Measurements from ENCODE around the gene AMER2. TPM values are rescaled to one million over a fixed set of nuclear protein-coding genes. Genes with fewer than 3 reads are reported as not detected.

Gene AMER2
- total RNA-seq, 2 donors from 2014 or later = 0.18 to 0.34 TPM

DNA sequence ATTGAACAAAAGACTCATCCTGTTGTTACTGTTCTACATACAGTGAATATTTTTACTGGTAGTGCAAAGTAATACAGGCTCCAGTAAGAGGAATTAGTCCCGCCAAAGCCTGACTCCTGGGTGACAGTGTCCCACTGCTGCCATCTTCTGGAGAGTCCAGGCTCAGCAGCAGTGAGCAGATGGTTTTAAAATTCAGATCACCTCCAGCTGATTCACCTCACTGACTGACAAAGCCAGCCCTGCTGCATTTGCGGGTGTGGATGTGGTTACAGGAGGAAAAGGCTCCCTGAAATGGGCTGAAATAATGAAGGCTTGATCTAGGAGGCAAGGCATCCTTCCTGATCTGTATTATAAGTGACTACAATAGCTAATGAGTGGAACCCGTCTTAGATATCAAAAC is 57.9 kb downstream of the AMER2 start:
- no peak overlapping the region for H3K27ac ChIP-seq
- WGBS = 29% methylated on average over 3 of the region's 3 CpGs
- no peaks in the 10 kb centered on the region for H3K4me1 ChIP-seq (replicated peaks)
- H3K4me3 ChIP-seq = no peak overlapping the region
- no peaks in the 10 kb centered on the region for H3K9me3 ChIP-seq
- TF ChIP-seq, protein P1, sequence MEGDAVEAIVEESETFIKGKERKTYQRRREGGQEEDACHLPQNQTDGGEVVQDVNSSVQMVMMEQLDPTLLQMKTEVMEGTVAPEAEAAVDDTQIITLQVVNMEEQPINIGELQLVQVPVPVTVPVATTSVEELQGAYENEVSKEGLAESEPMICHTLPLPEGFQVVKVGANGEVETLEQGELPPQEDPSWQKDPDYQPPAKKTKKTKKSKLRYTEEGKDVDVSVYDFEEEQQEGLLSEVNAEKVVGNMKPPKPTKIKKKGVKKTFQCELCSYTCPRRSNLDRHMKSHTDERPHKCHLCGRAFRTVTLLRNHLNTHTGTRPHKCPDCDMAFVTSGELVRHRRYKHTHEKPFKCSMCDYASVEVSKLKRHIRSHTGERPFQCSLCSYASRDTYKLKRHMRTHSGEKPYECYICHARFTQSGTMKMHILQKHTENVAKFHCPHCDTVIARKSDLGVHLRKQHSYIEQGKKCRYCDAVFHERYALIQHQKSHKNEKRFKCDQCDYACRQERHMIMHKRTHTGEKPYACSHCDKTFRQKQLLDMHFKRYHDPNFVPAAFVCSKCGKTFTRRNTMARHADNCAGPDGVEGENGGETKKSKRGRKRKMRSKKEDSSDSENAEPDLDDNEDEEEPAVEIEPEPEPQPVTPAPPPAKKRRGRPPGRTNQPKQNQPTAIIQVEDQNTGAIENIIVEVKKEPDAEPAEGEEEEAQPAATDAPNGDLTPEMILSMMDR (IDR thresholded peaks at IDR 0.05) = peak; percentile 28 to 60 (median 50)
- no peak for TF ChIP-seq POLR2A (IDR thresholded peaks at IDR 0.05)
- DNase-seq (ENCODE audit: low spot score) = peak; percentile 53
- H3K36me3 ChIP-seq = no peaks in the 10 kb centered on the region
- H3K27me3 ChIP-seq (replicated peaks; ENCODE audit: insufficient read depth) = no peaks in the 10 kb centered on the region
- intact Hi-C loops (cut with DNase I) = loop anchor here (10.0 kb wide), 1 partner anchor 119 kb away; no protein-coding TSS in a partner anchor

DNA sequence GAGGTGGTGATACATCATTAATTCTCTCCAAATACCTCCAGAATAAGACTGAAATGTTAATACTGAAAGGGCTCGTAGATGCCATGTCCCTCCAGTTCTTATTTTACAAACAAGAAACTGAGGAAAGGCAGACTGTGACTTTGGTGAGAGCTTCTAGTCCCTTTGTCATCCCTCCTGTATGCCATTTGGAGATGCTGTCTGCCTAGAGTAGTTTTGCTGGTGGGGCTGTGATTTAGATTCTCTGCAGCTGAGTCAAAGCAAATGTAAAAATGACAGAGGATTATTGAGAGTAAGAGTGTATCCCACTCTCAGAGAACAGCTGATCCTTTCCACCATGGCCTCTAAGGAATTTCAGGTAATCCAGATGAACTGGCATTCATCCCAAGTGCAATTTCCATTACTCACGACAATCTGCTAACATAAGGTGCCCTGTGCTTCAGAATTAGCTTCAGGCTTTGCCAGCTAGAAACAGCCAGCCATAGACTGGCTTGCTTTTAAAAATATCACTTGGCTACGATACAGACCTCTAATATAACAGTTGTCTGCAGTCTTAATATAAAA is 59.3 kb downstream of the AMER2 start:
- no peak for TF ChIP-seq POLR2AphosphoS5 (IDR thresholded peaks at IDR 0.05)
- no peak for TF ChIP-seq POLR2A (IDR thresholded peaks at IDR 0.05)
- TF ChIP-seq, protein P1 (IDR thresholded peaks at IDR 0.05) = no peak
- DNase-seq (ENCODE audit: low spot score) = no peak
- Histone ChIP-seq H3K9me3 (no peaks in the 10 kb centered on the region), H3K27me3 (replicated peaks; ENCODE audit: insufficient read depth) (no peaks in the 10 kb centered on the region), H3K4me3 (no peak overlapping the region), H3K36me3 (no peaks in the 10 kb centered on the region), H3K4me1 (replicated peaks) (no peaks in the 10 kb centered on the region), H3K27ac (no peak overlapping the region)
- WGBS = 71% methylated on average over 3 of the region's 3 CpGs
- intact Hi-C loops (cut with DNase I) = loop anchor here (10.0 kb wide), 1 partner anchor 118 kb away; no protein-coding TSS in a partner anchor

Small RNA genes lying within 50 kb of the gene (small RNA-seq; reads per million reads assigned to genes)
- gene AL359757.1 = 0 reads per million in 2 donors
- 0 reads per million in 2 donors for gene AL359757.2

Other genes starting within 250 kb of the AMER2 start
- gene PABPC3, start 76.2 kb downstream of the AMER2 start, total RNA-seq = 1 to 10 TPM in 1 of 2 donors, under 1 TPM in 1; 0.09 to 4.5 TPM
- 10 to 100 TPM; 12.7 to 17.1 TPM for gene MTMR6, start 115.2 kb upstream of the AMER2 start, total RNA-seq
- gene NUP58, start 129.3 kb upstream of the AMER2 start, total RNA-seq = 100 to 1,000 TPM in 1 of 2 donors, 10 to 100 TPM in 1; 35.6 to 143 TPM
- 1 to 10 TPM in 1 of 2 donors, under 1 TPM in 1; 0.23 to 6.1 TPM for gene ATP8A2, start 199.7 kb upstream of the AMER2 start, total RNA-seq